Measurements from ENCODE around the gene MAPK12.
A peak's percentile ranks its signal among the peaks of the same experiment; 100 is the strongest.
"Not testable (repeated sequence)": the region's sequence is repeated elsewhere in the genome, so short reads cannot be mapped to it uniquely, and the experiment has no call there.

Gene MAPK12

DNA sequence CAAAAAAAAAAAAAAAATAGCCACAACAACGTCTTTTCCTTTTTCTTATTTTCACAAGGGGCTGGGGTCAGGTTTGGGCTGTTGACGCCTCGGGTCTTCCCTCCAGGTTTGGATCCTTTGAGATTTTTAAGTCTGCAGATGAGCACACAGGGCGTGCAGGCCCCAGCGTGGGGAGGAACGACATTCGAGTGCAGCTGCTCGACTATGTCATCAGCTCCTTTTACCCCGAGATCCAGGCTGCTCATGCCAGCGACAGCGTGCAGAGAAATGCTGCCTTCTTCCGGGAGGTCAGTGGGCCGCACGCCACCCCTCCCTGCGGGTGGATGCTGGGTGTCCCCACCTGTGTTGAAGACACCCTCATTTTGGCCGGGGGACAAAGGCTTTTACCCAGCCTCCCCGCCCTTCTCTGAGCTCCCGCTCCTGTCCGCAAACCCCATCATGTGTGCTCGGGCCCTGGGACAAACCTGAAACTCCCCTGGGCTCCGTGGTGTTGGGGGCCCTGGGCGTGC, 53.0 kb downstream of the MAPK12 start:
- in situ Hi-C loops (cut with MboI; ENCODE audit: low pct_unique_long_range_greater_than_20kb, low sequenced_read_pairs, unreplicated experiment) = loop anchor here (10.0 kb wide), 1 partner anchor 64 kb away; no protein-coding TSS in a partner anchor

DNA sequence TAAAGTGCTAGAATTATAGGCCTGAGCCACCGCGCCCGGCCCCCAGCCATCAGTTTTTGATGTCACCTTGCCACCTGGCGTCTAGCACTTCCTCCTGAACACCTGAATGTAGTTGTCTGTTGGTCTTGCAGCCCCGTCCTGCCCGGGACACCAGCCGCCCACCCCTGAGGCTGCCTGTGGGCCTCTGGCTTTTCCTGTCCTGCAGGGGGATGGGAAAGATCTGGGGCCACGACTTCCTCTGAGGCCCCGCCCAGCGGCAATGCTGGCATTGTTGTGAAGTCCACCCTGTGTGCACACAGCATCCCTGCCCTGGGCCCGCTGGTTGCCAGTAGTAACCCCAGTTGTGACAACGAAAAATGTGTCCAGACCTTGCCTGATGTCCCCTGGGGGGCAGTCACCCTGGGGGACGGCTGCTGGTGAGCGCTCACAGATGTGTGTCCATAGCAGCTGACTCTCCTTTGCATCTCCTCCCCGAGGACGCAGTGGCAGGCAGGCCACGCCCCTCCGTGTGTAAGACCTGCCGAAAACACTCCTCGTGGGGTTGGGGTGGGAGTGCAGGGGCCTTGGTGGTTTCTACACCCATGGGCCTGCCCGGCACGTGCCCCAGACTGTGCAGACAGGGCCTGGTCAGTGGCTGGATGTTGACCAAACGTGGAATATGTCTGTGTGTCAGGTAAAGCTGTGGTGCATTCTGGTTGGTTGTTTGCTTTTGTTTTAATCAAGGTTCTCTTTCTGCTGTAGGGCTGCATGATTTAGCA, 53.9 kb downstream of the MAPK12 start:
- TF ChIP-seq, protein P1, sequence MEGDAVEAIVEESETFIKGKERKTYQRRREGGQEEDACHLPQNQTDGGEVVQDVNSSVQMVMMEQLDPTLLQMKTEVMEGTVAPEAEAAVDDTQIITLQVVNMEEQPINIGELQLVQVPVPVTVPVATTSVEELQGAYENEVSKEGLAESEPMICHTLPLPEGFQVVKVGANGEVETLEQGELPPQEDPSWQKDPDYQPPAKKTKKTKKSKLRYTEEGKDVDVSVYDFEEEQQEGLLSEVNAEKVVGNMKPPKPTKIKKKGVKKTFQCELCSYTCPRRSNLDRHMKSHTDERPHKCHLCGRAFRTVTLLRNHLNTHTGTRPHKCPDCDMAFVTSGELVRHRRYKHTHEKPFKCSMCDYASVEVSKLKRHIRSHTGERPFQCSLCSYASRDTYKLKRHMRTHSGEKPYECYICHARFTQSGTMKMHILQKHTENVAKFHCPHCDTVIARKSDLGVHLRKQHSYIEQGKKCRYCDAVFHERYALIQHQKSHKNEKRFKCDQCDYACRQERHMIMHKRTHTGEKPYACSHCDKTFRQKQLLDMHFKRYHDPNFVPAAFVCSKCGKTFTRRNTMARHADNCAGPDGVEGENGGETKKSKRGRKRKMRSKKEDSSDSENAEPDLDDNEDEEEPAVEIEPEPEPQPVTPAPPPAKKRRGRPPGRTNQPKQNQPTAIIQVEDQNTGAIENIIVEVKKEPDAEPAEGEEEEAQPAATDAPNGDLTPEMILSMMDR (IDR thresholded peaks at IDR 0.05; ENCODE audit: extremely low read depth, insufficient read depth, missing control alignments) = no peak
- in situ Hi-C loops (cut with MboI; ENCODE audit: low pct_unique_long_range_greater_than_20kb, low sequenced_read_pairs, unreplicated experiment) = loop anchor here (10.0 kb wide), 1 partner anchor 63 kb away; no protein-coding TSS in a partner anchor

More for the DNA sequence above, 53.0 kb downstream of the MAPK12 start:
- no peak for DNase-seq (ENCODE audit: low spot score)
- TF ChIP-seq, protein P1 (IDR thresholded peaks at IDR 0.05; ENCODE audit: extremely low read depth, insufficient read depth, missing control alignments) = no peak

DNA sequence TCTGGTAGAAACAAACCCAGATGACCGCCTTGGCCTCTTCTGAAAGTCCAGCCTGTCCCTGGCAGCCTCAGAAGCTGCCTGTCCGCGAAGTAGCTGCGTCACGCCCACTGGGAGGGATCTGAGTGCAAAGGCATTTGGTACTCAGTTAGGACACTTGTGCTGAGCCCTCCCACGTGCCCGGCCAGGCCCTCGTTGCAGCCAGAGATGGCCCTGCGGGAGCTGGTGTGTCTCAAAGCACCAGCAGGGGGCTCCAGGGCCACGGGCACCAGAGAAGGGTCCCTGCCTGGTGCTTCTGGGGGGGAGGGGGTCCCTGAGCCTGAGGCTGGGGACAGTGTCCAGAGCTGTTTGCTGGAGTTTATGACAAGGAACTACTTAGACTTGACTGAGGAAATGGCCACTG, 54.9 kb downstream of the MAPK12 start:
- in situ Hi-C loops (cut with MboI; ENCODE audit: low pct_unique_long_range_greater_than_20kb, low sequenced_read_pairs, unreplicated experiment) = loop anchor here (10.0 kb wide), 1 partner anchor 62 kb away; no protein-coding TSS in a partner anchor
- TF ChIP-seq, protein P1 (IDR thresholded peaks at IDR 0.05; ENCODE audit: extremely low read depth, insufficient read depth, missing control alignments) = peak; percentile 45
- DNase-seq (ENCODE audit: low spot score) = no peak

More for the DNA sequence above, 53.9 kb downstream of the MAPK12 start:
- no peak for DNase-seq (ENCODE audit: low spot score)

DNA sequence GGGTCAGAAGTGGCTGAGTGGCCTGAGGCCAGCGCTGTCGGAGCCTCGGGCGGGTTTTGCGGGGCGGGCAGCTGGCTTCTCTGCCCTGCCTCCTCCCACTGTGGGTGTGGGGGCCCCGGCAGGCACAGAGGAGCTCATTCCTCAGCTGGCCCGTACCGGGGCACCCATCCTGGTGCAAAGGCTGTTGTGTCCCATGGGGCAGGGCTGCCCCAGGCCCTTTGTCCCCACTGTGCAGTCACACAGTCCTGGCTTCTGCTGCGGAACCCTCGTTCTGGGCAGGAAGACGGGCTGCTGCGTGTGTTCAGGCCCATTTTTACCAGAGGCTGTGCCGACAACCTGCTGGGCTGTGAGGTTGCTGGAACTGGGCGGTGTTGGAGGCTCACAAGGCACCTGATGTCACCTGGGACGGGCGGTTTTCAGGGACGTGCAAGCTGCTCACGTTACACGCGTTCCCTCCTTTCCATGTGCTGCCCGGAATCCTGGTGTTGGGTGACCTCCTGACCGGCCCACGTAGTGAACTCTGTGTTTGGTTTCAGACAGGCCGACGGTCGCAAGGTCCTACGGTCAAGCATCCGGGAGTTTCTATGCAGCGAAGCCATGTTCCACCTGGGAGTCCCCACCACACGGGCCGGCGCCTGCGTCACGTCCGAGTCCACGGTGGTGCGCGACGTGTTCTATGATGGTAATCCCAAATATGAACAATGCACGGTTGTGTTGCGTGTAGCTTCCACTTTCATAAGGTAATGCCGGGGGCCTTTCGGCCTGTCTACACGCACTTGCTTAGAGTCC, 55.5 kb downstream of the MAPK12 start:
- in situ Hi-C loops (cut with MboI; ENCODE audit: low pct_unique_long_range_greater_than_20kb, low sequenced_read_pairs, unreplicated experiment) = loop anchor here (10.0 kb wide), 1 partner anchor 61 kb away; no protein-coding TSS in a partner anchor
- no peak for DNase-seq (ENCODE audit: low spot score)
- TF ChIP-seq, protein P1 (IDR thresholded peaks at IDR 0.05; ENCODE audit: extremely low read depth, insufficient read depth, missing control alignments) = no peak

DNA sequence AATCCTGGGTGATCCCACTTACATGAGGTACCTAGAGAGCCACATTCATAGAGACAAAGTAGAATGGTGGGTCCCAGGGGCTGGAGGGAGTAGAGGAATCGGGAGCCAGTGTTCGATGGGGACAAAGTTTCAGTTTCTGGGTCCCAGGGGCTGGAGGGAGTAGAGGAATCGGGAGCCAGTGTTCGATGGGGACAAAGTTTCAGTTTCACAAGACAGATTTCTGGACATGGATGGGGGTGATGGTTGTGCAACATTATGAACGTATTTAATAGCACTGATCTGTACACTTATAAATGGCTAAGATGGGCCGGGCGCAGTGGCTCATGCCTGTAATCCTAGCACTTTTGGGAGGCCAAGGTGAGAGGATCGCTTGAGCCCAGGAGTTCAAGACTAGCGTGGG, 56.5 kb downstream of the MAPK12 start:
- in situ Hi-C loops (cut with MboI; ENCODE audit: low pct_unique_long_range_greater_than_20kb, low sequenced_read_pairs, unreplicated experiment) = loop anchor here (10.0 kb wide), 1 partner anchor 60 kb away; no protein-coding TSS in a partner anchor
- not testable (repeated sequence) for DNase-seq (ENCODE audit: low spot score)

DNA sequence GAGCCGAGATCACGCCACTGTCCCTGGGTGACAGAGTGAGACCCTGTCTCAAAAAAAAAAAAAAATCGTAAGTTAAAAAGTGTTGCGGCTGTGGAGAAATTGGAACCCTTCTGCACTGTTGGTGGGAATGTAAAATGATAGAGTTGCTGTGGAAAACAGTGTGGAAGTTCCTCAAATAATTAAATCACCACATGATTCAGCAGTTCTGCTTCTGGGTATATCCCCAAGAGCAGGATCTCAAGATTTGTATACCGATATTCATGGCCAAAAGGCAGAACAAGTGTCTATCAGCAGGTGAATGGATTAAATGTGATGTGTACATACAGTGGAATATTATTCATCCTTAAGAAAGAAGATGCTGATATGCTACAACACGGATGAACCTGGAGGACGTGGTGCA, 56.9 kb downstream of the MAPK12 start:
- TF ChIP-seq, protein P1 (IDR thresholded peaks at IDR 0.05; ENCODE audit: extremely low read depth, insufficient read depth, missing control alignments) = no peak
- no peak for DNase-seq (ENCODE audit: low spot score)
- in situ Hi-C loops (cut with MboI; ENCODE audit: low pct_unique_long_range_greater_than_20kb, low sequenced_read_pairs, unreplicated experiment) = loop anchor here (10.0 kb wide), 1 partner anchor 60 kb away; no protein-coding TSS in a partner anchor

All from GM13977 (cell line).